Astrocyte (in vitro differentiated cells and primary cell): ENCODE data around the gene PRDM15. TPM values are rescaled to one million over a fixed set of nuclear protein-coding genes. Genes with fewer than 3 reads are reported as not detected.

Experiments used
- DNase-seq: peaks from one replicate; pipeline ENCODE4 v3.0.0-alpha.2; 2010; ENCODE audit warnings: low read depth
- FAIRE-seq: peaks from 2 replicates; lab custom pipeline; 2011; peaks lifted over from hg19 to GRCh38; lab: Jason Lieb, UNC
- H2AFZ ChIP-seq: 2 replicates; pipeline ENCODE4 v1.6.0; 2012; ENCODE audit warnings: low read depth, low read length, inconsistent platforms
- H3K27ac ChIP-seq: 2 replicates; pipeline ENCODE4 v1.5.1; 2011; ENCODE audit warnings: low read depth, low read length, inconsistent platforms
- H3K27me3 ChIP-seq: 2 replicates; pipeline ENCODE4 v1.6.0; 2011; ENCODE audit warnings: low read length, inconsistent platforms; ENCODE audit not compliant: insufficient read depth
- H3K36me3 ChIP-seq: 2 replicates; pipeline ENCODE4 v1.5.1; 2011; ENCODE audit warnings: low read length, inconsistent platforms; ENCODE audit not compliant: insufficient read depth
- H3K4me1 ChIP-seq: 2 replicates; pipeline ENCODE4 v1.5.1; 2011; ENCODE audit warnings: low read length, inconsistent platforms; ENCODE audit not compliant: insufficient read depth
- H3K4me2 ChIP-seq: 2 replicates; pipeline ENCODE4 v1.6.0; 2012; ENCODE audit warnings: low read length, inconsistent platforms
- H3K4me3 ChIP-seq: 2 replicates; pipeline ENCODE4 v1.5.1; 2011; ENCODE audit warnings: low read depth, mild to moderate bottlenecking, low read length, inconsistent platforms; ENCODE audit not compliant: insufficient read depth
- H3K79me2 ChIP-seq: 2 replicates; pipeline ENCODE4 v1.6.0; 2012; ENCODE audit warnings: mild to moderate bottlenecking, low read length, inconsistent platforms; ENCODE audit not compliant: insufficient read depth
- H3K9ac ChIP-seq: 2 replicates; pipeline ENCODE4 v1.6.0; 2012; ENCODE audit warnings: mild to moderate bottlenecking, low read length, inconsistent platforms
- H3K9me3 ChIP-seq: 2 replicates; pipeline ENCODE4 v1.5.1; 2012; ENCODE audit warnings: low read depth, mild to moderate bottlenecking, low read length, inconsistent platforms; ENCODE audit not compliant: insufficient read depth
- H4K20me1 ChIP-seq: 2 replicates; pipeline ENCODE4 v1.6.0; 2012; ENCODE audit warnings: low read length, inconsistent platforms; ENCODE audit not compliant: insufficient read depth
- H3K27ac Mint-ChIP-seq: one replicate; pipeline ENCODE4 v1.8.0; 2021; ENCODE audit warnings: mild to moderate bottlenecking, mixed read lengths; ENCODE audit not compliant: unreplicated experiment
- H3K27me3 Mint-ChIP-seq: one replicate; pipeline ENCODE4 v1.8.0; 2021; ENCODE audit warnings: low read depth, mixed read lengths; ENCODE audit not compliant: unreplicated experiment
- H3K36me3 Mint-ChIP-seq: one replicate; pipeline ENCODE4 v1.8.0; 2021; ENCODE audit warnings: low read depth, mixed read lengths; ENCODE audit not compliant: unreplicated experiment
- H3K4me1 Mint-ChIP-seq: one replicate; pipeline ENCODE4 v1.8.0; 2021; ENCODE audit warnings: low read depth, mixed read lengths; ENCODE audit not compliant: unreplicated experiment
- H3K4me3 Mint-ChIP-seq: one replicate; pipeline ENCODE4 v1.8.0; 2021; ENCODE audit warnings: mild to moderate bottlenecking, moderate library complexity, mixed read lengths; ENCODE audit not compliant: unreplicated experiment
- H3K9me3 Mint-ChIP-seq: one replicate; pipeline ENCODE4 v1.8.0; 2021; ENCODE audit warnings: mild to moderate bottlenecking, mixed read lengths; ENCODE audit not compliant: unreplicated experiment
- CTCF ChIP-seq: IDR thresholded peaks from 2 replicates; pipeline ENCODE4 v1.5.1; 2011; ENCODE audit warnings: low read depth, mild to moderate bottlenecking, inconsistent platforms, low read length, moderate library complexity; ENCODE audit not compliant: insufficient read depth
- EZH2 ChIP-seq: IDR thresholded peaks from 2 replicates; pipeline ENCODE4 v1.6.1; 2012; ENCODE audit warnings: mild to moderate bottlenecking, low read length, inconsistent platforms; ENCODE audit not compliant: insufficient read depth
- total RNA-seq: library from RNA; stranded (reverse); gene quantifications from 2 replicates; pipeline ENCODE4 v1.2.1, GENCODE V29; 2021

PRDM15 gene
- total RNA-seq, 1 donor from 2014 or later = 6.8 TPM

- no peaks in the 10 kb centered on the region for H3K9me3 ChIP-seq
These were observed 73.5 kb downstream of the PRDM15 start for GRCh38 chr21:41805643-41806042.

GRCh38 chr21:41805038-41805437 lies 74.1 kb downstream of the PRDM15 start:
- H3K9me3 ChIP-seq = no peaks in the 10 kb centered on the region
- H3K79me2 ChIP-seq = no peaks in the 10 kb centered on the region
- H3K4me3 Mint-ChIP-seq = no peak overlapping the region
- H3K27me3 Mint-ChIP-seq = no peaks in the 10 kb centered on the region
- H3K4me2 ChIP-seq = no peak overlapping the region
- no peak overlapping the region for H3K9ac ChIP-seq
- DNase-seq = no peak
- peaks cover 10% of the 10 kb centered on the region for H4K20me1 ChIP-seq
- no peak for TF ChIP-seq CTCF
- no peak for TF ChIP-seq EZH2
- H3K27ac ChIP-seq = no peak overlapping the region
- peaks cover 4% of the 10 kb centered on the region for H3K4me1 ChIP-seq
- no peak overlapping the region for H3K4me3 ChIP-seq
- H3K36me3 ChIP-seq = peaks cover 2% of the 10 kb centered on the region
- H3K9me3 Mint-ChIP-seq = peaks cover 2% of the 10 kb centered on the region
- H3K36me3 Mint-ChIP-seq = peaks cover 28% of the 10 kb centered on the region
- no peak for FAIRE-seq
- no peak overlapping the region for H2AFZ ChIP-seq
- H3K27ac Mint-ChIP-seq = no peak overlapping the region
- H3K27me3 ChIP-seq = no peaks in the 10 kb centered on the region
- H3K4me1 Mint-ChIP-seq = no peaks in the 10 kb centered on the region

More at GRCh38 chr21:41805643-41806042, 73.5 kb downstream of the PRDM15 start:
- H3K4me1 ChIP-seq = peaks cover 4% of the 10 kb centered on the region
- H4K20me1 ChIP-seq = peaks cover 10% of the 10 kb centered on the region
- no peak overlapping the region for H3K27ac Mint-ChIP-seq
- no peak overlapping the region for H3K4me2 ChIP-seq
- H3K36me3 ChIP-seq = peaks cover 1% of the 10 kb centered on the region
- peaks cover 2% of the 10 kb centered on the region for H3K9me3 Mint-ChIP-seq
- H3K36me3 Mint-ChIP-seq = peaks cover 30% of the 10 kb centered on the region
- no peaks in the 10 kb centered on the region for H3K27me3 Mint-ChIP-seq
- no peak overlapping the region for H2AFZ ChIP-seq
- H3K79me2 ChIP-seq = no peaks in the 10 kb centered on the region
- H3K27me3 ChIP-seq = no peaks in the 10 kb centered on the region
- no peaks in the 10 kb centered on the region for H3K4me1 Mint-ChIP-seq
- H3K4me3 ChIP-seq = no peak overlapping the region
- no peak for DNase-seq
- TF ChIP-seq EZH2 = no peak
- TF ChIP-seq CTCF = no peak
- FAIRE-seq = no peak
- H3K4me3 Mint-ChIP-seq = no peak overlapping the region
- no peak overlapping the region for H3K9ac ChIP-seq
- no peak overlapping the region for H3K27ac ChIP-seq

- Histone ChIP-seq H3K4me2 (no peak overlapping the region), H3K9ac (no peak overlapping the region), H3K27me3 (no peaks in the 10 kb centered on the region), H3K36me3 (peaks cover 2% of the 10 kb centered on the region), H4K20me1 (peaks cover 10% of the 10 kb centered on the region), H3K79me2 (no peaks in the 10 kb centered on the region), H3K4me3 (no peak overlapping the region), H2AFZ (no peak overlapping the region), H3K4me1 (peaks cover 4% of the 10 kb centered on the region), H3K9me3 (no peaks in the 10 kb centered on the region), H3K27ac (no peak overlapping the region)
- no peak overlapping the region for H3K4me3 Mint-ChIP-seq
- H3K9me3 Mint-ChIP-seq = peaks cover 2% of the 10 kb centered on the region
- H3K36me3 Mint-ChIP-seq = peaks cover 26% of the 10 kb centered on the region
- FAIRE-seq = no peak
- no peak for DNase-seq
- no peaks in the 10 kb centered on the region for H3K4me1 Mint-ChIP-seq
- no peaks in the 10 kb centered on the region for H3K27me3 Mint-ChIP-seq
- H3K27ac Mint-ChIP-seq = no peak overlapping the region
- no peak for TF ChIP-seq EZH2
- TF ChIP-seq CTCF = no peak
These were observed 74.8 kb downstream of the PRDM15 start for GRCh38 chr21:41804381-41804780.
